ENCODE data around the gene DECR2. TPM values are rescaled to one million over a fixed set of nuclear protein-coding genes. Genes with fewer than 3 reads are reported as not detected.

The DECR2 gene
- total and polyA plus RNA-seq, 2 of the 13 experiments (the other 11 are each of a cell fraction or from before 2014, with no cell fraction given) = 36.3 to 44.6 TPM

- TF ChIP-seq LCORL (IDR thresholded peaks at IDR 0.05) = no peak
- TF ChIP-seq LCORL (CRISPR knock-in tag; IDR thresholded peaks at IDR 0.05) = no peak
- TF ChIP-seq DNMT1 (CRISPR knock-in tag; IDR thresholded peaks at IDR 0.05) = no peak
- TF ChIP-seq NAIF1 (CRISPR knock-in tag; IDR thresholded peaks at IDR 0.05; ENCODE audit: borderline replicate concordance) = no peak
- no peak for TF ChIP-seq HHEX (CRISPR knock-in tag; IDR thresholded peaks at IDR 0.05)
- no peak for TF ChIP-seq TRIM24 (CRISPR knock-in tag; IDR thresholded peaks at IDR 0.05)
- TF ChIP-seq, protein P1, sequence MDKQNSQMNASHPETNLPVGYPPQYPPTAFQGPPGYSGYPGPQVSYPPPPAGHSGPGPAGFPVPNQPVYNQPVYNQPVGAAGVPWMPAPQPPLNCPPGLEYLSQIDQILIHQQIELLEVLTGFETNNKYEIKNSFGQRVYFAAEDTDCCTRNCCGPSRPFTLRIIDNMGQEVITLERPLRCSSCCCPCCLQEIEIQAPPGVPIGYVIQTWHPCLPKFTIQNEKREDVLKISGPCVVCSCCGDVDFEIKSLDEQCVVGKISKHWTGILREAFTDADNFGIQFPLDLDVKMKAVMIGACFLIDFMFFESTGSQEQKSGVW (CRISPR knock-in tag; IDR thresholded peaks at IDR 0.05; ENCODE audit: borderline replicate concordance) = no peak
- TF ChIP-seq ZNF34 (CRISPR knock-in tag; IDR thresholded peaks at IDR 0.05; ENCODE audit: borderline replicate concordance) = no peak
- TF ChIP-seq ZMAT3 (CRISPR knock-in tag; conservative IDR thresholded peaks at IDR 0.05) = no peak; the same call in 1 of the 2 replicates
- TF ChIP-seq ETV5 (CRISPR knock-in tag; IDR thresholded peaks at IDR 0.05; ENCODE audit: borderline replicate concordance) = 0 out of 2 replicates have a peak, but pooled peaks have one; percentile 3
- no peak for TF ChIP-seq ZBTB37 (CRISPR knock-in tag; IDR thresholded peaks at IDR 0.05)
- no peak for TF ChIP-seq ZNF749 (CRISPR knock-in tag; IDR thresholded peaks at IDR 0.05; ENCODE audit: borderline replicate concordance)
- TF ChIP-seq ZNF230 (CRISPR knock-in tag; IDR thresholded peaks at IDR 0.05) = no peak
- TF ChIP-seq, protein P2, sequence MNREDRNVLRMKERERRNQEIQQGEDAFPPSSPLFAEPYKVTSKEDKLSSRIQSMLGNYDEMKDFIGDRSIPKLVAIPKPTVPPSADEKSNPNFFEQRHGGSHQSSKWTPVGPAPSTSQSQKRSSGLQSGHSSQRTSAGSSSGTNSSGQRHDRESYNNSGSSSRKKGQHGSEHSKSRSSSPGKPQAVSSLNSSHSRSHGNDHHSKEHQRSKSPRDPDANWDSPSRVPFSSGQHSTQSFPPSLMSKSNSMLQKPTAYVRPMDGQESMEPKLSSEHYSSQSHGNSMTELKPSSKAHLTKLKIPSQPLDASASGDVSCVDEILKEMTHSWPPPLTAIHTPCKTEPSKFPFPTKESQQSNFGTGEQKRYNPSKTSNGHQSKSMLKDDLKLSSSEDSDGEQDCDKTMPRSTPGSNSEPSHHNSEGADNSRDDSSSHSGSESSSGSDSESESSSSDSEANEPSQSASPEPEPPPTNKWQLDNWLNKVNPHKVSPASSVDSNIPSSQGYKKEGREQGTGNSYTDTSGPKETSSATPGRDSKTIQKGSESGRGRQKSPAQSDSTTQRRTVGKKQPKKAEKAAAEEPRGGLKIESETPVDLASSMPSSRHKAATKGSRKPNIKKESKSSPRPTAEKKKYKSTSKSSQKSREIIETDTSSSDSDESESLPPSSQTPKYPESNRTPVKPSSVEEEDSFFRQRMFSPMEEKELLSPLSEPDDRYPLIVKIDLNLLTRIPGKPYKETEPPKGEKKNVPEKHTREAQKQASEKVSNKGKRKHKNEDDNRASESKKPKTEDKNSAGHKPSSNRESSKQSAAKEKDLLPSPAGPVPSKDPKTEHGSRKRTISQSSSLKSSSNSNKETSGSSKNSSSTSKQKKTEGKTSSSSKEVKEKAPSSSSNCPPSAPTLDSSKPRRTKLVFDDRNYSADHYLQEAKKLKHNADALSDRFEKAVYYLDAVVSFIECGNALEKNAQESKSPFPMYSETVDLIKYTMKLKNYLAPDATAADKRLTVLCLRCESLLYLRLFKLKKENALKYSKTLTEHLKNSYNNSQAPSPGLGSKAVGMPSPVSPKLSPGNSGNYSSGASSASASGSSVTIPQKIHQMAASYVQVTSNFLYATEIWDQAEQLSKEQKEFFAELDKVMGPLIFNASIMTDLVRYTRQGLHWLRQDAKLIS (CRISPR knock-in tag; IDR thresholded peaks at IDR 0.05) = no peak
- no peak for TF ChIP-seq ZNF589 (CRISPR knock-in tag; conservative IDR thresholded peaks at IDR 0.05)
- no peak for TF ChIP-seq ZMYM4 (CRISPR knock-in tag; IDR thresholded peaks at IDR 0.05)
- TF ChIP-seq, protein P3, sequence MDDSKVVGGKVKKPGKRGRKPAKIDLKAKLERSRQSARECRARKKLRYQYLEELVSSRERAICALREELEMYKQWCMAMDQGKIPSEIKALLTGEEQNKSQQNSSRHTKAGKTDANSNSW (CRISPR knock-in tag; IDR thresholded peaks at IDR 0.05; ENCODE audit: borderline replicate concordance) = 0 out of 2 replicates have a peak, but pooled peaks have one; percentile 0
- TF ChIP-seq TRAFD1 (CRISPR knock-in tag; IDR thresholded peaks at IDR 0.05; ENCODE audit: borderline replicate concordance) = no peak
- TF ChIP-seq MXD4 (CRISPR knock-in tag; IDR thresholded peaks at IDR 0.05) = no peak
- no peak for TF ChIP-seq SPEN (CRISPR knock-in tag; IDR thresholded peaks at IDR 0.05; ENCODE audit: low read depth)
- no peak for TF ChIP-seq CHCHD3 (CRISPR knock-in tag; IDR thresholded peaks at IDR 0.05)
- TF ChIP-seq, protein P4, sequence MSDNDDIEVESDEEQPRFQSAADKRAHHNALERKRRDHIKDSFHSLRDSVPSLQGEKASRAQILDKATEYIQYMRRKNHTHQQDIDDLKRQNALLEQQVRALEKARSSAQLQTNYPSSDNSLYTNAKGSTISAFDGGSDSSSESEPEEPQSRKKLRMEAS (IDR thresholded peaks at IDR 0.05) = no peak
- no peak for TF ChIP-seq SP140L (CRISPR knock-in tag; IDR thresholded peaks at IDR 0.05; ENCODE audit: borderline replicate concordance)
- TF ChIP-seq MXI1 (IDR thresholded peaks at IDR 0.05; ENCODE audit: borderline replicate concordance, low read depth, low read length) = 0 out of 3 replicates have a peak, but pooled peaks have one; percentile 6
Measured at GRCh38 chr16:424623-425081, 23.0 kb downstream of the DECR2 start (continued).

Measured in HepG2 (cell line).